ENCODE results near the gene SOX12.
A peak's percentile ranks its signal among the peaks of the same experiment; 100 is the strongest.

Gene SOX12

DNA sequence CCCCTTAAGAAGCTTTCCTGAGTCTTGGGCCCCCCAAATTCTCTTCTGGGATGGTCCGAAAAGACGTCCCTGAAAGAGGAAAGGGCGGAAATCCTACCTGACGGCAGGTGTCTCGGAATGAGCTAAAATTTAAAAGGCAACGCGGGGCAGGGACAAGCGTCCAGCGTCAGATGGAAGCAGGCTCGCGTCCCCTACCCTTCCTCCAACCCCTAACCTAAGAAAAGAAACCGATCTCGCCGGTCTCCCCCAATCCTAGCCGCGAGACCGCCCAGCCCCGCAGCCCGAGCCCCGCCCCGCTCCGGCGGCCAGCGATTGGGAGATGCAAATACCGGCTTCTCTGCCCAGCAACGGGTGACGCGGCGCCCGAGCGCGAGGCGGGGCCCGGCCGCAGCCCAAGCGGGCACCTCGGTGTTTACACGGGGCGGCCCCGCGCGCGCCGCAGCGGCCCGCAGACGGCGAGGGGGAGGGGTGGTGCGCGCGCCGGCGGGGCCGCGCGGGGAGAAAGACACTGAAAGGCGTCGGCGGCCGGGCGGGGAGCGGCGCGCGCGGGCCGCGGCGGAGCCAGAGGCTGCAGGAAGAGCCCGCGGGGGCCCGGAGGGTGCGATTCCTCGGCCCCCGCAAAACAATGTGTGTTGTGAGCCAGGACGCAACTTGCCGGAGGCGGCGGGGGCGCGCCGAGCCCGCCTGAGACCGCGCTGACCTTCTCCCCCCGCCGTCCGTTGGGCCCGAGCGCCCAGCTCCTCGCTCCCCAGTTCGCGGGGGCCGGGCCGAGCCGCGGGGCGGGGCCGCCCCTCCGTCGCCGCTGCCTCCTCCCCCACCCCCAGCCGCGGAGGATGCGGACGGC, at the start of gene SOX12:
SOX12 (plus strand) TSS at position 508 of the 844 bp plus-strand sequence. CDS start 373 bp downstream, outside the sequence.
- peak; percentile 86 for DNase-seq (ENCODE audit: low read depth)

DNA sequence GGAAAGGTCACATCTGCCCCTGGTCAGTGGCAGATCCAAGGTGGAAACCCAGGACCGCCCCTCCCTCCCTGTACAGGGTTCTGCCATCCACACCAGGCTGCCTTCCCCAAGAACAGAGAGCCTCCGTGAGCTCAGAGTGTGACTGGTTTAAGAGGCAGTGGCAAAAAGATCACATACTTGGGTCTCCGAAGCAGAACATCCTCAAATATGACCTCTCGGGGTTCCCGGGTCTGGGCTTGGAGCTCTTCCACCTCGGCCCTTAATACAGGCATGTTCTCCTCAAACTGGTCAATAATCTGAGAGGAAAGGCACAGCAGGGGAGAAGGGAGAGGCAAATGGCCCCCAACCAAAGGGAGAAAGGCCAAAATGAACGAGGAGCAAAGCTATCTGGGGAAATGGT, 49.6 kb upstream of the SOX12 start:
- DNase-seq (ENCODE audit: low read depth): no peak

- DNase-seq (ENCODE audit: low read depth): no peak
Measured at GRCh38 chr20:276620-277495, 48.5 kb upstream of the SOX12 start.

- DNase-seq (ENCODE audit: low read depth): no peak
Measured at GRCh38 chr20:277496-277781, 47.9 kb upstream of the SOX12 start.

DNA sequence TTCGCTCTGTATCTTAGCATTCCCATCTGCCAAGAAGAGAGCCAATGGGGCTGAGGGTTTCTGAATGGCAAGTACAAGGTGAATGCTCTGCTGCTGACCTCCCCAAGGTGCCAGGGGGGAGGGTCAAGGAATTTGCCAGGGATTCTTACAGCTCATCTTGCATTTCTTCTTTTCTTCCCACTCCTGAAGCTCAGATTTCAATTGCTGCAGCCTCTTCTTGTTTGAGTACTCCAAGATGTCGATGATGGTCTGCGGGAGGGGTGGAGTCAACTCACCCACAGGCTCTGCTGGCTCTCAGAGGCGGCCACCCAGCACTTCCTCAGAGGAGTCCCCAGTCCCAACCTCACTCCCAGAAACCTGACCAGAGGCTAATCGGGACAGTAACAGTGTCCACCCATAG, 47.2 kb upstream of the SOX12 start:
- no peak for DNase-seq (ENCODE audit: low read depth)

DNA sequence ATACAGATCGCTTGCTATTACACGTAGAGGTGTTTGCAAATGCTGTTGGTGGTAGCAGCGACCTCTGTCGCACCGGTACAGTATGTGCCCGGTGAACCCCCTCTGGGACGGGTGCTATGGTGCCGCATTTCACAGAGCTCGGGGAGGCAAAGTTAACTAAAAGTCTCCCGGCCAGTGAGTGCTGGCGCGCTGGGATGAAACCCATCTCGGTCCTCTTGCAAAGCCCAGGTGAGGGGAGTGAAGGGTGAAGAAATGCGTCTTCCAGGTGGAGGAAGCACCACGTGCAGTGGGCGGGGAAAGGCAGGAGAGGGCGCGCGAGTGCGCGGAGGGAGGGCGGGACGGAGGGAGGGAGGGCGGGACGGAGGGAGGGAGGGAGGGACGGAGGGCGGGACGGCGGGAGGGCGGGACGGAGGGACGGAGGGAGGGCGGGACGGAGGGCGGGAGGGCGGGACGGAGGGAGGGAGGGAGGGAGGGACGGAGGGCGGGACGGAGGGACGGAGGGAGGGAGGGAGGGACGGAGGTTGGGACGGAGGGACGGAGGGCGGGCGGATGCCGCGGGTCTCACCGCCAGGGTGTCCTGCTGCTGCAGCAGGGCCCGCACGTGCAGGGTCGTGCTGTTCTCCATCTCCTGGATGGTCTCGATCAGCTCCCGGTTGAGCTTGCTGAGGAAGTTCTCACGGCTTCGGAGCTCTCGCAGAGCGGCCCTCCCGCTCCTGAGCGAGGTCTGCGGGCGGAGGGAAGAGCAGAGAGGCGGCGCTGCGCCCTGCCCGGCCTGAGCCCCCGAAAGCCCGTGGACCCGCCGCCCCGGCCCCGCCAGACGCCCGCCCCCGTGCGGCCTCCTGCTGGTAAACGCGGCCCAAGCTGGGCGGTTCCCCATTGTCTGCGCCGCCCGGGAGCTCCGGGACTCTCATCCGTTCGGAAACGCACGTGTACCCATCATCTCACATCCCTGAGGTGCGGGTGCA, 46.5 kb upstream of the SOX12 start:
- DNase-seq (ENCODE audit: low read depth): peak; percentile 31

- no peak for DNase-seq (ENCODE audit: low read depth)
Measured at GRCh38 chr20:284172-284571, 41.2 kb upstream of the SOX12 start.

- no peak for DNase-seq (ENCODE audit: low read depth)
Measured at GRCh38 chr20:286508-286907, 38.8 kb upstream of the SOX12 start.

DNA sequence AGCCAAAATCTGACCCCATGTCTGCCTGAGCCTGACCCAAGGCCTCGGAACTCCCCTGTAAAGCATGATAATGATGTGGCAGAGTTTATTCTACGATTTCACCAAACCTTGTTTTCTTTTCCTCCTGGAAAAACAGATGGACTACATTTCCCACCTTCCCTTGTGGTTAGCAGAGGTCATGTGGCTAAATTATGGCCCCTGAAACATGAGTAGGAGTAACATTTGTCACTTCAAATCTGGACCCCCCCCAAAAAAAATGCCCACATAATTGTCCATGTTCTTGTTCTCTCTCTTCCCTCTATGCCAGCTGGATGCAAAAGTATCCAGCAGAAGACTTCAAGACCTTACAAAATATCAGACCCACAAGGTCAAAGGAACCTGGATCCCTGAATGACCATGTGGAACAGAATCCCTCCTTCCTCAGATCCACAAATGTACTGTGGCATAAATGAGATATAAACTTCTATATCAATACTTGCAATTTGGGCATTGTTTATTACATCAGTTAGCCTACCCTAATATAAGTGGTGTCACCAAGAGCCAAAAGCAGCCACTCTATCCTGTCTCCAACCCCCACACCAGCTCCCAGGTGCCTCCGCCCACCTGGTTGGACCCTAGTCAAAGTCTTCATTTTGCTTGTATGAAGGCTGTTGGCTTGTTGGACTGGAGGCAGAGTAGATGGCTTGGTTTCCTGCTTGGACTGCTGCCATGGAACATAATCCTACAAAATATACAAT, 36.2 kb upstream of the SOX12 start:
- DNase-seq (ENCODE audit: low read depth): no peak

DNA sequence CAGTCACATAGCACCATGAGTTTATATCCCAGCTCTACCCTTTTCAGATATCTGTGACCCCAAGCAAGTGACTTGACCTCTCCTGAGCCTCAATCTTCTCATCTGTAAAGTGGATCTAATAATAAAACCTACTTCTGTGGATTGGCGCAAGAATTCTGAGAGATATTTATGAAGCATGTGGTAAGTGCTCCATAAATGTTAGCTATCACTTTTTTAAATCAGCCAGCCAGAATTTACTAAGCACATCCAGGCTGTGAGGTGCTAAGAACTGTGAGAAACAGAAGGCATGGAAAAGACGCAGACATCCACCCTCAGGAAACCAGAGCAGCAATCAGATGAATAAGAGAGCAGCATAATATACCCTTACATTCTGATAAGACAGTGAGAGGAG, 35.7 kb upstream of the SOX12 start:
- DNase-seq (ENCODE audit: low read depth): no peak

DNA sequence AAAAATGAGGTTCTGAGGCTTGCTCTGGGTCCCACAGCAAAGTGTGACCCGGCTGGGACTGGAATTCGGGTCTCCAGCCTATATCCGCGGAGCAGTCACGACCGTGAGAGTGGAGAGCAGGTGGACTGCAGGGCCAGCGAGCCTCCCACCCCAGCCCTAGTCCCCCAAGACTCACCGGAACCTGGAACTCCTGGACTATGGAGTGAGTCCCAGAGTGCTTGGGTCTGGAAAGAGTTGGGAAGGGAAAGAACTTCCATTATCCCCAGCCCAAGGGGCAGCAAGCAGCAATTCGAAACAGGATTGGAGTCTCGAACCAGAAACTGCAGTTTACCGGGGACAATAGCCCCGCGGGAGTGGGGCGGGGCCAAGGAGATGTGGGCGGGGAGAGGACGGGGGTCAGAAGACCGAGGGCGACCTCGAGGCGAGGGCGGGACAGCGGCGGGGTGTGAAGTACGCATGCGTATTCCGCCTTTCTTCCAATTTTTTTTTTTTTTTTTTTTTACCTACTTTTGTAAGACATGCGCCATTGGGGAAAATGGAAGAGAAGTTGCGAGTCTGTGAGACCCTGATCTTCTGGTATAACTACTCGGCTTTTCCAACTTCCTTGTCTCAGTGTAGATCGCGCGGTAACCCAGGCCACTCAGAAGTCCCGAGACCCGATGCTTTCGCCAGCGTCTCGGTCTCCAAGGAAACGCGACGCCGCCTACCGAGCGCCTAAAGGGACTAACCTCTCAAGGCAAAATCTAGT, 35.1 kb upstream of the SOX12 start, which contains the start of gene C20orf96:
C20orf96 (minus strand) TSS at position 667 of the 748 bp plus-strand sequence; CDS start at position 527, 140 bp downstream.
- DNase-seq (ENCODE audit: low read depth): peak; percentile 88

GRCh38 chr20:294602-295001, 30.8 kb upstream of the SOX12 start:
- no peak for DNase-seq (ENCODE audit: low read depth)

GRCh38 chr20:295804-296203, 29.5 kb upstream of the SOX12 start:
- DNase-seq (ENCODE audit: low read depth): no peak

DNA sequence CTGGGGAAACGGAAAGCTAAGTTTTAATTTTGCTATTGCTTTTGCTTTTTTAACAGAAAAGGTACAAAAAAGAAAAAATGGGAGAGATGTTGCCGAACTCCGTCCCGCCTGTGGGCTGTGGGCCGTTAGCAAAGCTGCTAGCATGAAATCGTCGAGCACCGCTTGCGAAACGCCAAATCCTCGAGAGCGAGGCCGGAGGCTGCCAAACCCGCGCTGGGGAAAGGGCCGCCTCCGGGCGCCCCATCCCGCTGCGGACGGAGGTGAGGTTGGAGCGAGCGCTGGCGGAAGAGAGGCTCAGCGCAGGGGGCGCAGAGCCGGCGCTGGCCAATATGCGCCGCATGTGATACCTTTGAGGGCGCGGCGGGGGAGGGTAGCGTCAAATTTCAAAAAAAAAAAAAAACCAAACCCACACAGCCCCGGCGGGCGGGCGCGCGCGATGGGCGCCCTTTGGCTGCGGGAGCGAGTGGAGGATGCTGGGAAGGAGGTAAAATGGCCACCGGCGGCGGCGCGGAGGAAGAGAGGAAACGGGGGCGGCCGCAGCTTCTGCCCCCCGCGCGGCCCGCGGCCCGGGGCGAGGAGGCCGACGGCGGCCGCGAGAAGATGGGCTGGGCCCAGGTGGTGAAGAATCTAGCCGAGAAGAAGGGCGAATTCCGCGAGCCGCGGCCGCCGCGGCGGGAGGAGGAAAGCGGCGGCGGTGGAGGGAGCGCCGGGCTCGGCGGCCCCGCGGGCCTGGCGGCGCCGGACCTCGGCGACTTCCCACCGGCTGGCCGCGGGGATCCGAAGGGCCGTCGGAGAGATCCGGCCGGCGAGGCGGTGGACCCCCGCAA, 28.0 kb upstream of the SOX12 start, which contains the start of gene ZCCHC3:
ZCCHC3 (plus strand) TSS at position 473 of the 827 bp plus-strand sequence; CDS start at position 490, 17 bp downstream.
- DNase-seq (ENCODE audit: low read depth): peak; percentile 96

GRCh38 chr20:297925-298775, 27.2 kb upstream of the SOX12 start:
- peak; percentile 62 for DNase-seq (ENCODE audit: low read depth)

DNA sequence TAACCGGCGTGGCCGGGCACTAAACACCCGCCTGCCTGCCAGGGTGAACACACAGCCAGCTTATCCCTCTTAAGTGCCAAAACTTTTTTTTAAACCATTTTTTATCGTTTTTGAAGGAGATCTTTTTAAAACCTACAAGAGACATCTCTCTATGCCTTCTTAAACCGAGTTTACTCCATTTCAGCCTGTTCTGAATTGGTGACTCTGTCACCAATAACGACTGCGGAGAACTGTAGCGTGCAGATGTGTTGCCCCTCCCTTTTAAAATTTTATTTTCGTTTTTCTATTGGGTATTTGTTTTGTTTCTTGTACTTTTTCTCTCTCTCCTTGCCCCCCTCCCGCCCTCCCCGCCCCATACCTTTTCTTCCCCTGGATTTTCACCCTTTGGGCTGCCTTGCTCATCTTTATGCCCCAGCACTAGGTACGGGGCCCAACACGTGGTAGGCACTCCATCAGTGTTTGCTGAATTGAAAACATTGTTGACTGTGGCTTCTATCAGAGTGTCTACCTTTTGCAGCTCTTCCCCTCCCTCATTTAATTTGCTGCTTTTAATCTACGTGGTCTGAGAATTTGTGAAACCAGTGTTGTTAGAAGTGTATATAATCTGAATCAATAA, 26.5 kb upstream of the SOX12 start:
- DNase-seq (ENCODE audit: low read depth): no peak

GRCh38 chr20:300345-300990, 24.9 kb upstream of the SOX12 start:
- DNase-seq (ENCODE audit: low read depth): no peak

Measured in amniotic epithelial cell (primary cell).